GM19395 (cell line): ENCODE measurements around the gene CHRD.
"Not testable (repeated sequence)": the region's sequence is repeated elsewhere in the genome, so short reads cannot be mapped to it uniquely, and the experiment has no call there.

Source experiments
- ATAC-seq: cut with Tn5 transposase; IDR thresholded peaks from one replicate; pipeline ENCODE4 v1.9.1; 2021; ENCODE audit warnings: mild to moderate bottlenecking, moderate library complexity; ENCODE audit not compliant: unreplicated experiment

Gene CHRD

DNA sequence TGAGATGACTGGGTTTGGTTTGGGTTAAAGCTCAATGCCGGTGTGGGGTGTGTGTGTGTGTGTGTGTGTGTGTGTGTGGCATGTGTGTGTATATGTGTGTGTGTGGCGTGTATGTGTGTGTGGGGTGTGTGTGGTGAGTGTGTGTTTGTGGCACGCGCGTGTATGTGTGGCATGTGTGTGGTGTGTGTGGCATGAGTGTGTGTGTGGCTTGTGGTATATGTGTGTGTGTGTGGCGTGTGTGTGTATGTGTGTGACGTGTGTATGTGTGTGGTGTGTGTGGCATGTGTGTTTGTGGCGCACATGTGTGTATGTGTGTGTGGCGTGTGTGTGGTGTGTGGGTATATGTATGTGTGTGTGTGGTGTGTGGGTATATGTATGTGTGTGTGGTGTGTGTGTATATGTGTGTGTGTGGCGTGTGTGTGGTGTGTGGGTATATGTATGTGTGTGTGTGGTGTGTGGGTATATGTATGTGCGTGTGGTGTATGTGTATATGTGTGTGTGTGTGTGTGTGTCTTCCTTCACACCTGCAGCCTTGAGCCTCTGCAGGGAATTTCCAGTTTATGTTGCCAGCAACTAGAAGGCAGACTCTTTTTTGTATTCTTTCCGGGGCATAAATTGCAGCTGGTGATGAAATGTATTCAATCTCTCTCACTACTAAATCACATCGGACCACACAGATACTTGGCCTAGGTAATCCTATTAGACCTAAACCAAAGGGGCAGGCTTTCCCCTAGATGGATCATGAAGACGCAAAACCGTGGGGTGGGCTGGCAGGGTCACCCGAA, 34.8 kb downstream of the CHRD start:
- no peak for ATAC-seq

DNA sequence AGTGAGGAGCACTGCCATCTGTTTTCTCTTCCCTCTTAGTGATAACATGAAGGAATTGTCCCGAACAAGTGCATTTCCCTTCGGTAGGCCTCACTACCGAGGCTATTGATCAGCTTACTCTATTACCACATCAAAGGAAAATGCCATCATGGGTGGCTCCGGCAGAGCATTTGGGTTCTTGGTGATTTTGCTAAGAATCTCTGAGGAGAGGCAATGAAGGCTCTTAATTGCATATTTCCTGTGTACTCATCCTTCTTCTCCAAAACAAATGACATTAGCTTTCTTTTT, 35.3 kb downstream of the CHRD start:
- ATAC-seq = no peak

DNA sequence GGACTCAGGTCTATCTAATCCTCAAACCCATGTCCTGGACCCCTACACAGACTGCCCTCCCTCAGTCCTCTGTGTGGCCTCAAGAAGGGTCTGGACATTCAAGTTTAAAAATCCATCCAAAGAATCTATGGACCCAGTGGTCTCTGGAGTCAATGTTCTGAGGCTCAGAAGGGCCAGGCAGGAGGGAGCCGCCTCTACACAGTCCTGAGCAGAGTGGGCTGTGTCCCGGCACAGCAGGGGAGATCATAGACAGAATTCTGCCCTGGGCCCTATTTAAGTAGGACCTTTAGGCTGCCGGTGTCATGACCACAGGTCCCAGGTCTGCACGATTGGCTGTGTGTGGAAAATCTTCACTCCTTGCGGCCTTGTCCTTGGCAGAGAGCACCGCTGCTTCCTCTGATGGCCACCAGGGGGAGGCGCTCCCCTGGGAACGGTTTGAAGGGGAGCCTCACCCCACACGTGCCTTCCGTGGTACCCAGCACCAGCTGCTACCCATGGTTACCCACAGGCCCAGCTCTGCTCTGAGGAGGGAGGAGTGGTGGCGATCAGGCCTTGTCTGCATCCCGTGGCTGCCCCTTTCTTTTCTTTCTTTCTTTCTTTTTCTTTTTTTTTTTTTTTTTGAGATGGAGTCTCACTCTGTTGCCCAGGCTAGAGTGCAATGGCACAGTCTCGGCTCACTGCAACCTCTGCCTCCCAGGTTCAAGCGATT, 37.9 kb downstream of the CHRD start:
- ATAC-seq = peak; percentile 88

DNA sequence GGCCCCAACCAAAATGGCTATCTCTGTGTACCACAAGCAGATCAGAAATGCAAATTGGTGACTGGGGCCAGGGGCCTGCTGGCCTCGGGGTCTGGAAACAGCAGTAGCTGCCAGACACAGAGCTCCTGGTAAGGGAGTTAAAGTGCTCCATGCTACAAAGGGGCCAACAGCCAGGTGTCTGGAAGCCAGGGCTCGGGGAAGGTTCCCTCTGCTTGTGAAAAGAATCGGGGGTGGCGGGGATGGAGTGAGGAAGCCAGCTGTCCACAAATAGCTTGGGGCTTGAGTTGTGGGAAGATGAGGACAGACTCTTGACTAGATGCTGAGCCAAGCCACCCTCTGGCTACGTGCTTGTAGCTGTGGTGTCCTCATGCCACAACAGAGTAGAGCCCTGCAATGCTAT, 39.3 kb downstream of the CHRD start:
- ATAC-seq = no peak

DNA sequence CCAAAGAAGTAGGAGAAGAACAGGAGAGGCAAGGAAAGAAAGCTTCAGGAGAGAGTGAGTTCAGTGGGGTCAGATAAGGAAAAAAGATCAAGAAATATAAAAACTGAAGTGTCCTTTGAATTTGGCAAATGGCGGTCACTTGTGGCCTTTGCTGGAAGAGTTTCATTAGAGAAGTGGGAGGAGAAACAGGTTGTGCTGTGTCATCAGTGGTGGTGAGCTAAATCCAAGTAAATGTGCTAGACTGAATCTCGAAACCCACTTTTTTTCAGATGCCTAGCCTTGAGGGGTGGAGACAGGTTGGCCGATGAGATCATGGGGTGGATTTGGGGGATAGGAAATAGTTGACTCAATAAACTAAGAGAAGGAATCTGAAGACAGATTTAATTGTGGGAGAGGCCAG, 43.7 kb downstream of the CHRD start:
- ATAC-seq = no peak

DNA sequence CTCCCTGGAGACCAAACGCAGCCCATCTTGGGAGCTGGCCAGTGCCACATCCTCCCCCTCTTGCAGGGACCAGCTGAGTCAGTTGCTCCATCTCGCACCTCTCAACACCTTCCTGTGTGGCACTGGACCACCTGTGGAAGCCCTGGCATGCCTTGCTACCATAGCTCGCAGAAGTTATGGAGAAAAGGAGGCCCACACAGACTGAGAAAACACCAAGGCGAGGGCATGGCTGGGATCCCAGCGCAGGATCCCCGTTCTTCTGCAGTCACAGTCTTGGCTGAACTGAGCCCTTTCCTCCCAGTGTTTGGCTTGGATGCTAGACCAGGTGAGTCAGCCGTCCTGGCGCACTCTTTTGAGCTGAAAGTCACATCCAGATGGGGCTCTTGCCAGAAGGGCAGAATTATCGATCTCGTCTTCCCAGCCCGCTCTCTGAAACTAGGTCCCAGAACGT, 46.9 kb downstream of the CHRD start:
- no peak for ATAC-seq

DNA sequence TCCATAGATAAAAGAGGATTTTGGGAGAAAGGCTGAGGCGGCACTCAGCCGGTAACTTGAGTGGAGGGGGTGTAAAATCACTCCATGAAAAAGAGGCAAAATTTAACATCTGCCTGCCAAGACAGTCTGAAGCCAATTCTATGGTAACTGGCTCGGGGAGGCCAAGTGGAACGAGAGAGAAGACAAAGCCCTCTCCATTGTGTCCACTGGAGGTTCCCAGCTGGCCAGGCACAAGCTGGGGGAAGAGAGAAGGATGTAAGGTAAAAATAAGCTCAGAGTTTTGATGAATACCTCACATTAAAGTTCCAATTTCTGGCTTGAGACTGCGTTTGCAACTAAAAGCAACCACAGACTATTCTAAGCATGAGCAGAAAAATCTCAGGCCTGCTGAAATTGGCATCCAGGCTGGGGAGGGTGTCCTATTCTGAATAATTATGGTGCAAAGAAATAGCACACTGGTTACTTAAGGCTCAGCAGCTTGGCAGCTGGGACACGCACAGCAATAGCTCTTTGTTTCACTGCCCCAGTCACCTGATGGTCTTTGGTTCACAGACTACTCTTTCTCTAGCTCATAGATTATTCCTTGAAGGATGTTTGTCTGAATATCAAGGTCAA, 48.8 kb downstream of the CHRD start:
- no peak for ATAC-seq

DNA sequence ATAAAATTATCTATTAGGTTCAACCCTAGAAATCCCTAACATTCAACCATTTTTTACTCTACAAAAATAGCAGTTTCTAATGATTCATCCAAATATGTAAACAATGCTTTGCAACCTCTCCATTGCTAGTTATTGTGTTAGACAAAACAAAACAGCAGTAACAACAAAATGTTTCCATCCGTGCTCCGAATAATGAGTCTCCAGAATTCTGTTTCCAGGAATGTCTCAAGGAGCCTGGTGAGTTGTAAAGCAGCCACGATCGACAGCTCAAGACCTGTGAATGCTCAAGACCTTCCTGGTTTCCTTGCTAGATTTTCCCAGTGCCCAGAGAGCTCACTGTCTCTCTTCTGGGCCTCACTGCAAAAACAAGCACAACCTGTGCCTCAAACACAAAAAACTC, 49.9 kb downstream of the CHRD start:
- ATAC-seq = no peak

DNA sequence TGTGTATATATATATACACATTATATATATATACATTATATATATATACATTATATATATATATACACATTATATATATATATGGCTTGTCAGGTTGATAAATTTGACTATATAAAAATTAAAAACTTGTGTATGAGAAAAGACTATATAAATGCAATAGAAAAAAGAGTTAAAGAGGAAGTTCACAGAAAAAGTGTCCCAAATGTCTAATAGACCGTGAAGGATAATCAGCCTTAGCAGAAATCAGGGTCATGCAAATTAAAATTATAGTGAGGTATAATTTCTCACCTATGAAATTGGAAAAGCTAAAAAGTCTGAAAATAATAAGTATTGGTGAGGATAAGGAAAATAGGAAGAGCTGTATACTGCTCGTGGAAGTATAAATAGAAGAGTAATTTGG, 51.1 kb downstream of the CHRD start:
- no peak for ATAC-seq

DNA sequence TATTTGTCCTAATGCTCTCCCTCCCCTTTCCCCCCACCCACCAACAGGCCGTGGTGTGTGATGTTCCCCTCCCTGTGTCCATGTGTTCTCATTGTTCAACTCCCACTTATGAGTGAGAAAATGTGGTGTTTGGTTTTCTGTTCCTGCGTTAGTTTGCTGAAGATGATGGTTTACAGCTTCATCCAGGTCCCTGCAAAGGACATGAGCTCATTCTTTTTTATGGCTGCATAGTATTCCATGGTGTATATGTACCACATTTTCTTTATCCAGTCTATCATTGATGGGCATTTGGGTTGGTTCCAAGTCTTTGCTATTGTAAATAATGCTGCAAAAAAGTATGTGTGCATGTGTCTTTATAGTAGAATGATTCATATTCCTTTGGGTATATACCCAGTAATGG, 53.3 kb downstream of the CHRD start:
- ATAC-seq = not testable (repeated sequence)

DNA sequence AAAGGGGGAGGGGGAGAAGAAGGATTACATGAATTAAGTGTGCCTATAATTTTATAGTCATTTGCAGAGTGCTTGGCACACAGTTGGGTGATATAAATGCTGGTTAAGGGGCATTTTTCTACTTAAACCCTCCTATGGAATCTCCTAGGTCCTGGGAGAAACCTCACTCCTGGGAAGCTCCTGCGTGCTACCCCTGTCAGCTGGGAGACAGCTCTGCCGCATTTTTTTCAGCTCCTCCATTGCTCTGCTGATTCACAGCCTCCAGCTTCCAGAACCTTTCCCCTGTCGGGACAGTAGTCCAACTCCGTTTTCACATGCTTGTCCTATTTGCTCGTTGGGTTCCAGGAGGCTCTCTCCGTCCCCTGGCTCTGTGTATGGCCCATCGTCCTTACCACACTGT, 59.2 kb downstream of the CHRD start:
- no peak for ATAC-seq
